Cardiac ventricle fibroblast (primary cell): Measurements from ENCODE around the gene TP53I13. TPM values are rescaled to one million over a fixed set of nuclear protein-coding genes. Genes with fewer than 3 reads are reported as not detected.

ENCODE experiments used
- total RNA-seq: library from RNA; depleted of rRNA; stranded (reverse); fragments of >200 nt; gene quantifications from 2 replicates; pipeline ENCODE4 v1.2.3, GENCODE V29; 2015

The TP53I13 gene, protein sequence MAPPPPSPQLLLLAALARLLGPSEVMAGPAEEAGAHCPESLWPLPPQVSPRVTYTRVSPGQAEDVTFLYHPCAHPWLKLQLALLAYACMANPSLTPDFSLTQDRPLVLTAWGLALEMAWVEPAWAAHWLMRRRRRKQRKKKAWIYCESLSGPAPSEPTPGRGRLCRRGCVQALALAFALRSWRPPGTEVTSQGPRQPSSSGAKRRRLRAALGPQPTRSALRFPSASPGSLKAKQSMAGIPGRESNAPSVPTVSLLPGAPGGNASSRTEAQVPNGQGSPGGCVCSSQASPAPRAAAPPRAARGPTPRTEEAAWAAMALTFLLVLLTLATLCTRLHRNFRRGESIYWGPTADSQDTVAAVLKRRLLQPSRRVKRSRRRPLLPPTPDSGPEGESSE
- total RNA-seq, result 40.4 and 52.7 TPM in 2 replicates

GRCh38 chr17:29568331-29569244 is at the start of gene TP53I13:
Gene TP53I13 (plus strand): TSS chr17:29568701. CDS start chr17:29568759, 58 bp downstream.

DNA sequence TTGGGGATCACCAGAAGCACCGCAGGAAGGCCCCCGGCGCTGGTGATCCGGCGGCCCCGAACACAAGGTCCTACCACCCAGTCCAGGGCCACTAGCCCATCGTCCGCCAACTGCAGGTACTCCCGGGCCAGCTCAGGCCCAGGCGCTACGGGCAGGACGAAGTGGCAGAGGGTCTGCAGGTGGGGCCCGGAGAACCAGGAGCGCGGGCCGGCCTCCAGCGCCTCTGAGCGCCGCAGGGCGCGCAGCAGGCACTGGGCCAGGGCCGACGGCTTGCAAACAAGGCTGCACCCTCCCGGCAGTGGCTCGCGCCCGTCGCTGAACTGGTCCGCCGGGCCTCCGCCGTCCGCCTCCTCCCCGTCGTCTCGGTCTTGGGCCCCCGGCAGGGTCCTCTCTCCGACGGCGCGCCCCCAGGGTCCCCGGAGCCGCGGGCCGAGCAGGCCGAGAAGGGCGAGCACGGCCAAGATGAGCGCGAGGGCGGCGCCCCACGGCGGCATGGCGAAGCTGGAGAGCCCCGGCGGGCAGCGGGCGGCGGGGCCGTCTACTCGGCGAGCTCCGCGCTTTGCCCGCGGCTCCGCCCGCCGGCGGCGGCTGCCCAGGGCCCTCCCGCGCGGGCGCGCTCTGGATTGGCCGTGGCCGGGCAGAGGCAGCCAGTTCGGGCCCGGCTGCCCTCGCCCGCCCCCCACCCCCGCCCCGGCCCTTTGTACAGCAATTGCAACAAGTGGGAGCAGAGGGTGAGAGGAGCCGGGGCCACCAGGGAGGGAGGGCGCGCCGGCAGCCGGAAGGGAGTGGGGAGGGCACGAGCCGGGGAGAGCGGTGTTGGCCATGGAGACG is 1.8 kb upstream of the TP53I13 start, which contains the start of gene ABHD15:
TSS of gene ABHD15 (minus strand) at position 565 of the 831 bp plus-strand sequence. CDS start at position 494, 71 bp downstream.

DNA sequence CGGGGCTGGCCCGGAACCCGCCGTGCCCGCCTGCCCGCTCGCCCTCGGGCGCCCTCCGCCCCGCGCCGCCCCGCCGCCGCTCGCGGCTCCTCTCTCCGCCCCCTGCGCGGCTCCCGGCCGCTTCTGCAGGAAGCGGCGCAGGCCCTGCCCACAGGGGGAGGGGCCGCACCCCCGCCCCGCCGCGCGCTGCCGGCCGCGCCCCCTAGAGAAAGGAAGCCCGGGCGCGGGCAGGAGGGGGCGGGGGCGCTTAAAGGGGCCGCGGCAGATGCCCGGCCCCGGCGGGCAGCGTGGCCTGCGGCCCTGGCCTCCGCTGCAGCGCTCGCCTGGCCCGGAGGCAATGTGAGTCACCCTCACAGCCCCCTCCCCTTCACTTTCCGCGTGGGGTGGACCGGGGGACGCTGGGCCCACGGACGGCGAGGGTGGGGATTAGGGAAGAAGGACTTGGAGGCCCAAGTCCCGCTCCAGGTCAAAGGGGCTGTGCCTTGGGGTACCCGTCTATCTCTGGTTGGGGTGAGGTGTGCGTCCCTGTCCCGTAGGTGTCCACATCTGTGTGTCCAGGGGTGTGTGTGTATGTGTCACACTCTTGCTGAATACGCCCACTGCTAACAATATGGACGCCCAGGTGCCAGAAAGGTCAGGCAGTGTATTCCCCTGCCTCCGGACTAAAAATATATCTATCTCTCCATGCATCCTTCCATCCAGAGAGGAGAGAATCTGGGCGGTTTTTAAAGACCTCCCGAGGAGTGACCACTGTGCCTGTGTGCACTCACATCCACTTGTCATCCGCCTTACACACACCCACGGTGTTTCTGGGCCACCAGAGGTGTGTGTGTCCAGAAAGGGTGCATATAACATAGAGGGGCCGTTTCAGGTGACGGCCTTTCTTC is 21.3 kb downstream of the TP53I13 start, which contains the start of gene GIT1:
TSS of gene GIT1 (minus strand) at position 125 of the 887 bp plus-strand sequence. CDS start 270 bp downstream, outside the sequence.

GRCh38 chr17:29592850-29593551 is 24.5 kb downstream of the TP53I13 start, which contains the start of gene ANKRD13B:
Gene ANKRD13B (plus strand): TSS chr17:29593132. CDS start chr17:29593622, 490 bp downstream.

Other genes starting within 250 kb of the TP53I13 start
- 39.5 and 64.9 TPM in 2 replicates for gene TAOK1, start 178.3 kb upstream of the TP53I13 start, total RNA-seq
- gene ABHD15, start 1.7 kb upstream of the TP53I13 start, total RNA-seq, result 10.9 and 11.4 TPM in 2 replicates
- gene GIT1, start 20.9 kb downstream of the TP53I13 start, total RNA-seq, result 25.3 and 39.3 TPM in 2 replicates
- gene ANKRD13B, start 24.4 kb downstream of the TP53I13 start, total RNA-seq, result 16.9 and 21.3 TPM in 2 replicates
- 6.5 and 7.6 TPM in 2 replicates for gene CORO6, start 54.2 kb downstream of the TP53I13 start, total RNA-seq